Measurements from ENCODE around the gene TP53AIP1. TPM values are rescaled to one million over a fixed set of nuclear protein-coding genes. Genes with fewer than 3 reads are reported as not detected.
A peak's percentile ranks its signal among the peaks of the same experiment; 100 is the strongest.

The TP53AIP1 gene
- total RNA-seq, 1 donor from 2014 or later = 0.05 TPM

DNA sequence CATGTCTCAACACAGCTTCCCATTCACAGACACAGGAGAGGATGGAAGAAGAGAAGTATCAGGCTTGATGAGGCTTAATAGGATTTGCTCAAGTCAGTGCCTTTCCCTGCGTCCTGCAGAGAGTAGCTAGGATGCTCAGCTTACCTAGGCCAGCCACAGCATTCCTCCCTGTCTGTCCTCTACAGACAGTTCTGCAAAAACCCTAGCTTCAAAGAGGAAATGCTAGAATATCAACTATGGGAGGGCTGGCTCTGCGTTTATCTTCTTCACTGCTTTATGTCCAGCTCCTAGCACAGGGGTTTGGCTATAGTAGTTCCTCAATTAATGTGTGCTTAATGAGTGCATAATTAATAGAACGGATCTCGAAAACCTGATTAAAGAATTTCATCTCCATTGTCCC is 35.1 kb downstream of the TP53AIP1 start:
- no peak for DNase-seq (ENCODE audit: low read depth)

GRCh38 chr11:128906185-128907050 is 36.3 kb downstream of the TP53AIP1 start:
- DNase-seq (ENCODE audit: low read depth) = no peak

- DNase-seq (ENCODE audit: low read depth) = peak; percentile 77
These were observed 37.1 kb downstream of the TP53AIP1 start for GRCh38 chr11:128905345-128906184.

DNA sequence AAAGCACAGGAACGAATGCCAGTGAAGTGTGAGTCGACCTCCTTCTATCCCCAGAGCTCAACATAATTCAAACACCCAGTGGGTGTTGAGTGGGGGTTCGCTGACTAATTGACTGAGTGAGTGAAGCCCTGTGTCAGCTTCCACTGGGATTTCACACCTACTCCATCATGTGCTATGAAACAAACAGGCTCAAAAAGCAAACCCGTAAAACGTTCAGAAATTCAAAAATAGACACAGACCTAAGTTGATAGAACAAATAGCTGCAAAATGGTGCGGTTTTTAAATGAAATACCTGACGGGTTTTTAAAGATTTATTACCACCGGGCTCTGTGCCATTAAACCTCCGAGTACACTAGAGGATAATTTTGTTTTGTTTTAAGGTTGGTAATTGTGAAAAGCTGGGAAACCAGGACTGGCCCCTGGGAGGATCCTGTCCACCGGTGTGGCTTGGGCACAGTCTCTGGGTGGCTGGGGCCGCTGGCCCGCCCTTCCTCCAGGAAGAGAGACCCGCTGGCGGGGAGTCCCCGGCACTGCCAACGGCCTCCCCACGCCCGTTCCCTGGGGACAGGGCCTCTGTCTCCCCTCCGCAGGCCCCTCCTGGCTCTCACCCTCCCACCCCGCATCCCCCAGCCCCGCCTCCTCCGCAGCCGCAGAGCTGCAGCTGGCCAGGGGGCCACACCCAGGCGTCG is 37.9 kb downstream of the TP53AIP1 start:
- peak; percentile 51 for DNase-seq (ENCODE audit: low read depth)

DNA sequence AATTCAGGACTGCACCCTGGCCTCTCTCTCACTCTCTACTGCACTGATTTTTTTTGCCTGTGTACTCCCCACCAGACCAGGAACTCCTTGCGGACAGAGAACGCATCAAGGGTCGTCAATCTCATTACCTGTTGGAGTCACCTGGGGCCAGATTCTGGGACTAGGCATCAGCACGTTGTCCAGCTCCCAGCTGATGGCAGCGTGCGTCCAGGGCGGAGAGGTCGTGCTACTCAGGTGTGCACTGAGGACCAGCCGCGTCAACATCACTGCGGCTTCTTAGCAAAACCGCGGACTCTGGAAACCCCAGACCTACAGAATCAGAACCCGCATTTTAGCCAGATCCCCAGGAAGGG is 38.4 kb downstream of the TP53AIP1 start:
- no peak for DNase-seq (ENCODE audit: low read depth)

- DNase-seq (ENCODE audit: low read depth) = peak; percentile 60
These were observed 39.2 kb downstream of the TP53AIP1 start for GRCh38 chr11:128903248-128904061.

GRCh38 chr11:128902515-128903066 is 40.1 kb downstream of the TP53AIP1 start:
- DNase-seq (ENCODE audit: low read depth) = peak; percentile 66

DNA sequence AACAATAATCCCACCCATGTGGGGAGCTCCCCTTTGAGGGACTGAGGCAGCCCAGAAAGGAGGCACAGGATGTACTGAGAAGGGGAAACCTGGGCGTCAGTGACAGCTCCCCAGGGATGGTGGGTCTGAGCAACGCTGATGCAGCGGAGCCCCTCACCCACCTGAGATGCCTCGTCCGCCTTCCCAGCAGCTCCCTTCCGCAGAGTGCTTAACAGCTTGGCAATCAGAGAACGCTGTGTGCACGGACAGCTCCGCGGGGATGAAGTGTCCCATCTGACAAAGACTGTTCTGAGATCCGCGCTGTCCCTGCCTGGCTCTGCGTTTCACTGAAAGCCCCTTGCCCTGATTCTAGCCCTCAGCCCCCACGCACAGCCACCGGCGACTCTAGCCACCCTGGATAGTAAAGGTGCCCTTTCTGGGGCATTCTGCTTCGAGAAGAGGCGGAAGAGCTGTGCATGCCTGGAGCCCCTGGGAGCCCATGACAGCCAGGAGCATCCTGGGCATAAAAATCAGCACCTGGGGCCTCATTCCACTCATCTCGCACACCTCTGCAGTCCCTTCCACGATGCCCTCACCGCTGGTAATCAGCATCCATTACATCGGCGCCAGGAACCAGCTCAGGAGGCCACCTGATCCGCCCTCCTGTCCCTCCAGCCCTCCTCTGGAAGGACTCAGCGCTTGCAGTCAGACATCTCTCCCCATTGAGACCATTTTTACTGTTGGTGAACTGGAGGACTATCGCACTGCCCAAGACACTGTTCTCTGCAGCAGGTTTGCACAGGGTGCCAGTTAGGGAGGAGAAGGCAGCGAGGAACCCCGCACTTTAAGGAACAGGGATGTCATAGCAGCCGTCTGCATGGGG is 40.8 kb downstream of the TP53AIP1 start:
- DNase-seq (ENCODE audit: low read depth) = no peak

GRCh38 chr11:128900468-128900867 is 42.2 kb downstream of the TP53AIP1 start:
- DNase-seq (ENCODE audit: low read depth) = no peak

- DNase-seq (ENCODE audit: low read depth) = no peak
These were observed 43.9 kb downstream of the TP53AIP1 start for GRCh38 chr11:128898580-128899344.

DNA sequence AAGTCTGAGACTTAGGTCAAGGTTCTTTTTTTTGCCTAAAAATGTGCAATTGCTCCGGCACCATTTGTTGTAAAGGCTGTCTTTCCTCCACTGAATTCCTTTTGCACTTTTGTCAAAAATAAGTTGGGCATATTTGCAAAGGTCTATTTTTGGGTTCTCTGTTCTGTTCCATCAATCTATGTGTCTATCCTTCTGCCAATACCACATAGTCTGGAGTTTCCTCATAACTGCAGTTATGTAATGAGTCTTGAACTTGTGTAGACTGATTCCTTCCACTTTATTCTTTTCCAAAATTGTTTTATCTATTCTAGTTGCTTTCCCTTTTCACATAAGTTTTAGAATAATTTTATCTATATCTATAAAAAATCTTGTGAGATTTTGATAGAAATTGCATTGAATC is 44.8 kb downstream of the TP53AIP1 start:
- no peak for DNase-seq (ENCODE audit: low read depth)

- no peak for DNase-seq (ENCODE audit: low read depth)
These were observed 46.3 kb downstream of the TP53AIP1 start for GRCh38 chr11:128896356-128896755.

DNA sequence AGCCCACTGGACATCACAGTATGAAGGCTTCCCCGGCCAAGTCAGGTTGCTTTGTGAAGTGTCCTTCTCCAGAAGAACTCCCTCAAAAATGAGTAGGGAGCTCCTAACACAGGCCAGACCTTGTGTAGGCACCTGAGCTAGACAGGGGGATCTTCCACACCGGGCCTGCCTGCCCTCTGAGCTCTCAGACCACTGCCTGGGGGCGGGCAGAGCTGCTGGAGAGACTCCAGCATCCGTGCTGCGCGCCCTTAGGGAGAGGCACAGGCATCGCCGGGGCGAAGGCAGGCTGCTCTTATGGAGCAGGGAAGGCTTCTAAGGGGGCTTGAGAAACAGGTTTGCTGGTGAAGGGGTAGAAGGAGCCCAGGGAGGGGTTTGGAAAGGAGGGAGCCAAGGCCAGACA is 47.1 kb downstream of the TP53AIP1 start:
- no peak for DNase-seq (ENCODE audit: low read depth)

DNA sequence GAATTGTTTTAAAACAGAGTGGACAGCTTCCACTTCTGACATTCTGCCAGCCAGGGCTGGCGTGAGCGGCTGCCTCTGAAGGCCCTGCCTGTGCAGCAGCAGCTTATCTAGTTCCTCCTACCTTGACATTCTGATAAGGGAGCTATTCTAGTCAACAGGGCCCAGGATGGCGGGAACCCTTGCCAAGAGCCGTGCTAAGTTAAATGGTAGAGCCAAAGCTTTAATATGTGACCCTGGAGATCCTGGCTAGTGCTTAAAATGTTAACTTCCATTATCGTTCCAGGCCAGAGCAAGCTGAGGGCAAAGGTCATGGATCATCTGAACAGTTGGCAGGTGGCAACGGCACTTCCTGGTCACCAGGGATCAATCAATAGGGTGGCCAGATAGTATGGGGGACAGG is 48.0 kb downstream of the TP53AIP1 start:
- no peak for DNase-seq (ENCODE audit: low read depth)

DNA sequence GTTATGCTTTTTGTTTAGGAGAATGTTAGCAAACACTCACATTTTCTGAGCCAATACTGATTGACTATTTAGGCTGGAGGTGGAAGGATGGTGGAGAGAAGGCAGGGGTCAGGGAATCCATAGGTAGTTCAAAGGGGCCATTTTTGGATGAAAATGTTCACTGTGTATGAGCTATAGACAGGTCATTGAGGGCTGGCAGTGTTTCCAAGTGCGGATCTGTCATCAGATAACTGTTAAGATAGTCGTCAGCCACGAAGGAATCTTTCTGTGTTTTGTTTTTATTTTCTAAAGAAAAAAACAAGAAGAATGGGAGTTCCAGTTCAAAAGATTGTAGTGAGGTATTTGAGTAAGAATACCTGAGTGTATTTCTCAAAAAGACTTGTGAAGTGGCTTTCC is 48.4 kb downstream of the TP53AIP1 start:
- no peak for DNase-seq (ENCODE audit: low read depth)

GRCh38 chr11:128893578-128894285 is 48.9 kb downstream of the TP53AIP1 start:
- DNase-seq (ENCODE audit: low read depth) = no peak

GRCh38 chr11:128892866-128893565 is 49.7 kb downstream of the TP53AIP1 start:
- DNase-seq (ENCODE audit: low read depth) = no peak

Data from myocyte (in vitro differentiated cells).